Measurements from ENCODE around the gene COPS8.

COPS8 gene

GRCh38 chr2:237102428-237102827 lies 16.7 kb downstream of the COPS8 start:
- no peak for DNase-seq

DNA sequence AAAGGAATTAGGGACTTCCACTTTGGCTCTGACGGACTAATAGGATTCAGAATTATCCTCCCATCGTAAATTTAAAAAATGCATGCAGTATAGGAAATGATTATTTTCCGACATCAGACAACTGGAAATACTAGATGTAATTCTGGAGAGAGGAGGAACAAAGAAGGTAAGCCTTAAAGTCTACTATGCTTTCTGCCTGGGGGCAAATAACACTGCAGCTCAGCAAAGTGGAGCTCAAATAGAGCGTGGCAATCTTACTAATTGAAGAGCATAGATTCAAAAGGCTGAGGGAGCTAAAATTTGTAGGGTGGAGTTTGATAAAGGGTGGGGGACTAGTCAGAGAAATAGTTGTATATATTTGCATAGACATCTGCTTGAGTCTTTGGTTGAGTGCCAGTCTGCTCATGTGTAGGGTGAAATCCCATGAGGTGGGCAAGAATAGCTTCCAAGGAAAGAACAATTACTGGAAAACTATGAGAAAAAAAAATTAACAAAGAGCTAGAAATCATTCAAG lies 23.8 kb downstream of the COPS8 start:
- DNase-seq, result no peak

DNA sequence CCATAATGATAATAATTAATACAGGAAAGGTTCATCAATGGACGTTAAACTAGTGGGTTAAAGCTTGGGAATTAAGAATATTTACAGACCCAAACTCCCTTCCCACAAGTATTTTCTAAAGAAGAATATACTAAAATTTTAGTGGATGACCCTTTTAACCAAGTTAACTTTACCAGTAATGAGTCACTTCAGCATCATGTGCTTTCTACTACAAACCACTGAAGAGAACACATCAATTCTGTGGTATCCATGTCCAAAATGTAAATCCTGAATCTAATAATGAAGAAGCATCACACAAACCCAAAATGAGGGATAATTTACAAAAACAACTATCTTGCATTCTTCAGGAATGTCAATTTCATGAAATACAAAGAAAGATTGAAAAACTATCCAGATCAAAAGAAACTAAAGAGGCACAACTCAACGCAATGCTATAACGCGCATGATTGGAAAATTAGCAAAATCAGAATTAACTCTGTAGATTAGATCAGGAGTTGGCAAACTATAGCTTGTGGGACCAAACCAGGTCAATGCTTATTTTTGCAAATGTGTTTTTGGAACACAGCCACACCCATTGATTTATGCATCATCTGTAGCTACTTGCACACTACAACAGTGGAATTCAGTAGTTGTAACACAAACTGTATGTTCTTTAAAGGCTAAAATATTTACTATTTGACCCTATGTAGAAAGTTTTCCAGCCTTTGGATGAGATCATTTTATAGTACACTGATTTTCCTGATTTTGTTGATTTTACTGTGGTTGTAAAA lies 27.5 kb downstream of the COPS8 start:
- DNase-seq, result no peak

DNA sequence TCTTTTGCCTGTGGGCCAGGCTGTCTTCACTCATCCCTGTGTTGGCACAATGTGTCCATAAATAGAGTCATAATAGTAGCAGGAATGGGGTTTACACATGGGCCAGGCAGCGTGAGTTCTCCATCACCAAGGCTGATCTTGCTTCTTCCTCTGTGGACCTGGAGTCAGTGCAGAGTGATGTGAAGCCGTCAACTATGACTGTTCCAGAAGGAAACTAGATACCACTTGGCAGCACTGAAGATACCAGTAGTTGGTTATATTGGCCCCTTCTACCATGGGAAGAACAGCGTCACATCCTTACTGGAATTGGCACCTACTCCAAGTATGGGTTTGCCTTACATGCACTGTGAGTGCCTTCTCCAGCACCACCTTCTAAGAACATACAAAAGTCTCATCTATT lies 30.2 kb downstream of the COPS8 start:
- DNase-seq, result no peak

DNA sequence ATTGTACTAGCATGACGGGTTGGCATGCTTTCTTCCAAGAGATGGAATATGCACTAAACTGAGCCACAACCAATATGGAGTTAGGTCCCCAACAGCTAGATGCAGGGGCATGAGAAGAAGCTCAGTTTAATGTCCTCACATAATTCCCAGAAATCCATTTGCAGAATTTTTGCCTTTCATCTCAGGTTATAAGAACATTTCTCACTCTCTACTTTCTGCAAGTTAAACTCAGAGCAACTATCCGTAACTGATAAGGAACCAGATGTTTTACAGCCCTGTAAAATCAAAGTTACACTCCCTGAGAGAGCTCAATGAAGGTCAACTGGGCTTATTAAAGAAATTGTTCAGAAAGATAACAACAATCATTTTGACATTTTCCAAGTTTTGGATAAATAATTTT lies 30.7 kb downstream of the COPS8 start:
- no peak for DNase-seq

- DNase-seq, result no peak
Measured at GRCh38 chr2:237118025-237118424, 32.3 kb downstream of the COPS8 start.

GRCh38 chr2:237118561-237119155 lies 33.0 kb downstream of the COPS8 start:
- DNase-seq, result no peak

DNA sequence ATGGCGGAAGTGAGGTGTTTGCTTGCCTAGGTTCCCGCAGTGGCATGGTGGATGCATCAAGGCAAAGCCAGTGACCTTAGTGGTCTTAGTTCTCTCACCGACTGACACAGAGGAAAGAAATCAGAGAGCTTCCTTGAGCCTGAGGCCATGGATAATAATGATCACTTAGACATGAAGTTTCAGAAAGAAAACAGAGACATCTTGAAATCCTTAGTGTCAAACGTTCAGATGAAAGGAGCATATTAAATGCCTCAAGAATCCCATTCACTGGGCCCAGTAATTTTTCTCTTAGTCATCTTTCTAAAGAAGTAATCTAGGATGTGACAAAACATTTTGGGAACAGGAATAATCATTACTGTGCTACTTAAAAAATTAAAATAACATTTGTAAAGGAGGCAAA lies 35.2 kb downstream of the COPS8 start:
- DNase-seq, result no peak

DNA sequence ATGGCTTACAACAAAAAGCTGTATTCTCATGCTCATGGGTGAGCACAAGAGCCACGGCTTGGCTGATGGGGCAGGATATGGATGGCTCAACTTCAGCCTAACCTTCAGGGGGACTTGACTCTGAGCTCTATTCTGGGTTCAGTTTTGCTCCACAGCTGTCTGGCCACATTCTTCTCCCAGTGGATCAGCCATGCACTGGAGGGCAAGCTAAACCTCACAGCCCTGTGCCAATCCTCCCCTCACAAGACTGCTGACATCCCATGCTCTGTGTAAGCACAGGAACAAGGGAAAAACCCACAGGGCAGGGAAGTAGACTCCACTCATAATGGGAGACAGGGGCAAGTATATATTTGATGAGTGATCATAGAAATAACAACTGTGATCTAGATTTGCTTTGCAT lies 35.6 kb downstream of the COPS8 start:
- DNase-seq, result no peak

DNA sequence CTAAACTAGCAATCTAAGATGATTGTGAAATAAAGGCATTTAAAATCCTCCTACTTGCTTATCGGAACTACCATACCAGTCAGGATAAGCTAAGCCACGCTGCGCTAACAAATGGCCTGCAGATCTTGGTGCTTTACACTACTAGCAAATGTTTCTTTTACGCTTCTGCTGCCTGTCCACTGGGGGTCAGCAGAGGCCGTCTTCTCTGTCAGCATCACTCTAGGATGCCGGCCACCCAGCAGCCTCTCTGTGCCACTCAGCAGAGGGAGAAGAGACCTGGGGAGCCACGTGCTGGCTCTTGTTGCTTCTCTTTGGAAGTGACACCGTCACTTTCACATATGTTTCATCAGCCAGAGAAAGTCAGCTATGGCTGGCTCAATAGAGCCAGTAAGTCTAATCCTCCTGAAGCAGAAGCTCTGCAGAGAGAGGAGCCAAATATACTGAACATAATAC lies 36.6 kb downstream of the COPS8 start:
- peak; percentile 20 for DNase-seq

- no peak for DNase-seq
Measured at GRCh38 chr2:237124820-237125219, 39.1 kb downstream of the COPS8 start.

- no peak for DNase-seq
Measured at GRCh38 chr2:237125967-237126366, 40.3 kb downstream of the COPS8 start.

DNA sequence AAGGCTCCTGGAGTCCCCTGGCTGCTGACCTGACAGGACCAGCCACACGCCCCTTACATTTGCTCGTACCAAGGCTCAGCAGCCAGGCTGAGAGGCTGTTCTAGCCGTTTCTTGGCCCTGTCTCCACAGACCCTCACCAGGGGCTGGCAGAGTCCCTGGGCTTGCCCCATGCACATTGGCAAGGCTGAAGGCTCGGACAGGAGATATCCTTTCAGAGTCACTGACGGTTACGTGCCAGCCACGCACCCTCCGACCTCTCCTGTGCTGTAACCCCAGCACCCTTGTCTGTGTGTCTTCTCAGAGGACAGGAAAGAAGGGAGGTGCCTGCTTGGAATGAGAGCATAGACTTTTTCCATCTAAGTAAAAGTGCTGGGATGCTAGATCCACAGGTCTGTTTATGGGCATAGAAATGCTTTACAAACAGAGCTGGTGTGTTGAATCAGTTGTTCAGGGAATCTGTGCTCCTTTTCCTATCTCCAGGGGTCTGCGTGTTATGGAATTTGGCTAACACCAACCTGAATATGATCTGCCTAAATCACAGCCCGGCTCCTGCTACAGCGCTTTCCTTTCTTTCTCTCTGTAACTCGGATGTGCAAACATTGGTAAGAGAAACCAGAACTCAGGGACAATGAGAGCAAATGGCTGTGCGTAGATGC lies 41.0 kb downstream of the COPS8 start:
- DNase-seq, result no peak

- DNase-seq, result no peak
Measured at GRCh38 chr2:237128026-237128703, 42.5 kb downstream of the COPS8 start.

GRCh38 chr2:237128845-237129592 lies 43.3 kb downstream of the COPS8 start:
- DNase-seq, result no peak

DNA sequence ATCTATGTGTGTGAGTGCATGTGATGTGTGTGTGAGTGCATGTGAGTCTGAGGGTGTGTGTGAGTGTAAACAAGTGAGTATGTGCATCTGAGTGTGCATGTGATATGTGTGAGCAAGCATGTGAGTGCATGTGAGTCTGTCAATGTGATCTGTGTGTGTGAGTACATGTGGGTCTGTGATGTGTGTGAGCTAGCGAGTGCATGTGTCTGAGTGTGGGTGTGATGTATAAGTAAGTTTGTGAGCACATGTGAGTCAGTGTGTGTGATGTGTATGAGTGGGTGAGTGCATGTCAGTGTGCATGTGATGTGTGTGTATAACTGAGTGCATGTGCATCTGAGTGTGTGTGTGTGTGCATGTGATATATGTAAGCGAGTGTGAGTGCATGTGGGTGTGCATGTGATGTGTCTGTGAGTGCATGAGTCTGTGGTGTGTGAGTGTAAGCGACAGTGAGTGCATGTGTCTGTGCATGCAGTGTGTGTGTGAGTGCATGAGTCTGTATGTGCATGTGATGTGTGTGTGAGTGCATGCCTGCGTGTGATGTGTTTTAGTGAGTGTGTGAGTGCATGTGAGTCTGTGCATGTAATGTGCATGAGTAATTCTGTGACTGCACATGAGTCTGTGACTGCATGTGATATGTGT lies 44.1 kb downstream of the COPS8 start:
- no peak for DNase-seq

GRCh38 chr2:237130562-237131421 lies 45.1 kb downstream of the COPS8 start:
- DNase-seq, result no peak

DNA sequence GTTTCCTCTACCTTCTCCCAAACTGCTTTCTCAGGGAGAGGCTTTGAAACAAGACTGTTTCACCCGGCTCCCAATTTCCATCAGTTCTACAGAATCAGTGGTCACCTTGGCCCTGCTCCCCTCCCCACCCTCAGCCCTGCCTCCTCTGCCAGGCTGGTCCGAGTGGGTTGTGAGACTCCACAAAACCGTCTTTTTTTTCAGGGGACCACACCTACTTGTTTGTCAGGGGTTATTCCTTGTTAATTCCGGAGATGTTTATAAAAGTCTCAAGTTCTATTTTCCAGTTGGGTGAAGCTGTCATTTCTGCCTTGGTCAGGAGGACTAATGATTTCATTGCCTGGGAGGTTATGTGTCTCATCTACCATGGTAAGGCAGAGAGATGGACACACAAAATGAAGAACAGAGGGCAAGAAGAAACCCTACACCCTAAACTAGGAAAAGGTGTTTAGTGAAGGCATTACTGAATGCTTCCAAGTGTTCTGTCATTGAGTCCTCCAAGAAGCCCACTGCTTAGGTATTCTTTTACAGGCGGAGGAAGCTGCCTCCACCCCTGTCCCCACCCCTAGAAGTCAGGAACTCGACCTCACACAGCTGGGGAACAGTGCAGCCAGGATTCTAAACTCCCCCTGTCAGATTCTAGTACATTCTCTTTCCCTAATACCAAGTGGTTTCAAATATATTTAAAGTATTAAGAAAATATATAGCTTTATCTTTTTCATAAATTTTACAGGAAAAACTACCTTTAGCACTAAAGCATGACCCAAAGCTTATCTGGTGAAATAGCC lies 46.3 kb downstream of the COPS8 start:
- DNase-seq, result no peak

- DNase-seq, result no peak
Measured at GRCh38 chr2:237132799-237133198, 47.1 kb downstream of the COPS8 start.

All from NCI-H345 (cell line).